DOHH2 (cell line): ENCODE results near the gene TMPRSS2.

Experiments used
- CTCF ChIP-seq: fragments of 200-600 bp; sonication (generic); IDR thresholded peaks from one replicate; pipeline ENCODE4 v1.5.1; 2014; ENCODE audit warnings: antibody characterized with exemption, mild to moderate bottlenecking, low read depth, low read length; ENCODE audit not compliant: poor library complexity, severe bottlenecking
- EZH2phosphoT487 ChIP-seq: fragments of 200-600 bp; sonication (generic); IDR thresholded peaks from 2 replicates; pipeline ENCODE4 v1.6.1; 2017; ENCODE audit warnings: borderline replicate concordance, mild to moderate bottlenecking, antibody characterized with exemption, low read length, moderate library complexity, mixed read lengths

- TF ChIP-seq CTCF (no peak), EZH2phosphoT487 (no peak)
Measured at GRCh38 chr21:41472753-41473548, 35.0 kb downstream of the TMPRSS2 start.
